CD4-positive, alpha-beta T cell (primary cell): ENCODE results near the gene TBX1. TPM values are rescaled to one million over a fixed set of nuclear protein-coding genes. Genes with fewer than 3 reads are reported as not detected.

ENCODE experiments used
- ATAC-seq: fragments of 200-7000 bp; cut with Tn5 transposase; one replicate; pipeline ENCODE4 v1.10.0; 2022; ENCODE audit warnings: mild to moderate bottlenecking; ENCODE audit not compliant: poor library complexity
- CTCF ChIA-PET: fragments of 350-600 bp; sonication (Branson Sonifier 250); formaldehyde crosslinking; loops from one replicate; lab custom pipeline; 2021; ENCODE audit warnings: antibody characterized with exemption, inconsistent platforms; lab: Charles Lee
- POLR2A ChIA-PET: fragments of 350-600 bp; sonication (Branson Sonifier 250); formaldehyde crosslinking; loops from one replicate; lab custom pipeline; 2021; ENCODE audit warnings: antibody characterized with exemption, inconsistent platforms; lab: Charles Lee
- DNase-seq, 14 experiments: peaks; one replicate each; pipeline ENCODE4 v3.0.0-alpha.2; 2013 to 2020; ENCODE audit warnings: mixed read lengths in 2 of 14
- H3K27ac ChIP-seq, 2 donors: one replicate each; pipeline versions ENCODE4 v1.5.1 to v1.7.0; 2013; ENCODE audit warnings: low read length in 2 of 2, low read depth in 1 of 2, mild to moderate bottlenecking in 1 of 2
- H3K27me3 ChIP-seq, 2 experiments: 1 replicate in 1 of 2; 2 replicates in 1 of 2; pipeline versions ENCODE4 v1.6.1 to v1.7.0; 2013; ENCODE audit warnings: low read length in 2 of 2, control low read depth in 1 of 2, mild to moderate bottlenecking in 1 of 2, moderate library complexity in 1 of 2; ENCODE audit not compliant: insufficient read depth in 2 of 2, control insufficient read depth in 1 of 2
- H3K36me3 ChIP-seq: one replicate; pipeline ENCODE4 v1.6.1; 2013; ENCODE audit warnings: low read length, control low read depth; ENCODE audit not compliant: insufficient read depth
- H3K4me1 ChIP-seq: one replicate; pipeline ENCODE4 v1.6.1; 2013; ENCODE audit warnings: low read length, control low read depth; ENCODE audit not compliant: insufficient read depth
- H3K4me3 ChIP-seq: one replicate; pipeline ENCODE4 v1.5.1; 2013; ENCODE audit warnings: mild to moderate bottlenecking, low read length, moderate library complexity
- H3K9me3 ChIP-seq, 2 experiments: 1 replicate in 1 of 2; 2 replicates in 1 of 2; pipeline versions ENCODE4 v1.6.1 to v1.7.0; 2013; ENCODE audit warnings: low read length in 2 of 2, mild to moderate bottlenecking in 2 of 2, control low read depth in 1 of 2, moderate library complexity in 1 of 2; ENCODE audit not compliant: control insufficient read depth in 1 of 2, insufficient read depth in 1 of 2
- H3K27ac Mint-ChIP-seq: one replicate; pipeline ENCODE4 v1.8.0; 2020; ENCODE audit warnings: mixed read lengths
- H3K27me3 Mint-ChIP-seq: one replicate; pipeline ENCODE4 v1.8.0; 2021; ENCODE audit warnings: mixed read lengths
- H3K36me3 Mint-ChIP-seq: one replicate; pipeline ENCODE4 v1.8.0; 2021; ENCODE audit warnings: low read depth, mixed read lengths
- H3K4me1 Mint-ChIP-seq: one replicate; pipeline ENCODE4 v1.8.0; 2021; ENCODE audit warnings: low read depth, mixed read lengths
- H3K4me3 Mint-ChIP-seq: one replicate; pipeline ENCODE4 v1.8.0; 2020; ENCODE audit warnings: mild to moderate bottlenecking, mixed read lengths
- H3K9me3 Mint-ChIP-seq: one replicate; pipeline ENCODE4 v1.8.0; 2020; ENCODE audit warnings: mixed read lengths
- intact Hi-C, 2 experiments: fragments of 100-400 bp; cut with DNase I in 1 of 2; cut with micrococcal nuclease in 1 of 2; formaldehyde crosslinking; loops; one replicate each; pipeline versions ENCODE4 v1.15.1 to v1.9.0; 2023 to 2025; cut with DNase I, micrococcal nuclease
- total RNA-seq, 174 experiments: library from RNA in 2 of 174; stranded (reverse) in 2 of 174; gene quantifications; one replicate each; pipeline ENCODE4 v1.2.3 and lab custom pipeline; 2021 to 2026
- TF ChIP-seq, protein P1 (sequence below): fragments of 200-600 bp; IDR thresholded peaks from one replicate; pipeline ENCODE4 v1.8.0; 2022; ENCODE audit warnings: antibody characterized with exemption, mild to moderate bottlenecking

TBX1 gene
- total RNA-seq, 2 experiments from 2014 or later: not detected

GRCh38 chr22:19716829-19717105, 43.8 kb upstream of the TBX1 start:
- Mint-ChIP-seq H3K9me3 (no peaks in the 10 kb centered on the region), H3K4me1 (peaks cover 10% of the 10 kb centered on the region), H3K36me3 (no peaks in the 10 kb centered on the region), H3K27ac (no peak overlapping the region), H3K4me3 (no peak overlapping the region), H3K27me3 (peaks cover 48% of the 10 kb centered on the region)
- Histone ChIP-seq H3K9me3 (peaks cover 0 to 21% of the 10 kb centered on the region in 2 experiments), H3K27me3 (peaks cover 49 to 56% of the 10 kb centered on the region in 2 experiments), H3K27ac (no peak overlapping the region), H3K4me3 (no peak overlapping the region), H3K36me3 (no peaks in the 10 kb centered on the region), H3K4me1 (peaks cover 30% of the 10 kb centered on the region)
- intact Hi-C loops: loop anchor here (2.0 to 10.0 kb wide), 4 partner anchors 86 to 239 kb away; partner anchors contain the start of genes CDC45 (in 1 of the 2) and UFD1 (in 1 of the 2)
- CTCF ChIA-PET: no interaction called here
- no peak for DNase-seq
- ATAC-seq: no peak
- POLR2A ChIA-PET: interaction anchor here (0.6 to 1.4 kb wide), 3 partner anchors 119 to 572 kb away, joined by 3 read pairs; partner anchors contain the start of gene ESS2
- TF ChIP-seq, protein P1, sequence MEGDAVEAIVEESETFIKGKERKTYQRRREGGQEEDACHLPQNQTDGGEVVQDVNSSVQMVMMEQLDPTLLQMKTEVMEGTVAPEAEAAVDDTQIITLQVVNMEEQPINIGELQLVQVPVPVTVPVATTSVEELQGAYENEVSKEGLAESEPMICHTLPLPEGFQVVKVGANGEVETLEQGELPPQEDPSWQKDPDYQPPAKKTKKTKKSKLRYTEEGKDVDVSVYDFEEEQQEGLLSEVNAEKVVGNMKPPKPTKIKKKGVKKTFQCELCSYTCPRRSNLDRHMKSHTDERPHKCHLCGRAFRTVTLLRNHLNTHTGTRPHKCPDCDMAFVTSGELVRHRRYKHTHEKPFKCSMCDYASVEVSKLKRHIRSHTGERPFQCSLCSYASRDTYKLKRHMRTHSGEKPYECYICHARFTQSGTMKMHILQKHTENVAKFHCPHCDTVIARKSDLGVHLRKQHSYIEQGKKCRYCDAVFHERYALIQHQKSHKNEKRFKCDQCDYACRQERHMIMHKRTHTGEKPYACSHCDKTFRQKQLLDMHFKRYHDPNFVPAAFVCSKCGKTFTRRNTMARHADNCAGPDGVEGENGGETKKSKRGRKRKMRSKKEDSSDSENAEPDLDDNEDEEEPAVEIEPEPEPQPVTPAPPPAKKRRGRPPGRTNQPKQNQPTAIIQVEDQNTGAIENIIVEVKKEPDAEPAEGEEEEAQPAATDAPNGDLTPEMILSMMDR: no peak

DNA sequence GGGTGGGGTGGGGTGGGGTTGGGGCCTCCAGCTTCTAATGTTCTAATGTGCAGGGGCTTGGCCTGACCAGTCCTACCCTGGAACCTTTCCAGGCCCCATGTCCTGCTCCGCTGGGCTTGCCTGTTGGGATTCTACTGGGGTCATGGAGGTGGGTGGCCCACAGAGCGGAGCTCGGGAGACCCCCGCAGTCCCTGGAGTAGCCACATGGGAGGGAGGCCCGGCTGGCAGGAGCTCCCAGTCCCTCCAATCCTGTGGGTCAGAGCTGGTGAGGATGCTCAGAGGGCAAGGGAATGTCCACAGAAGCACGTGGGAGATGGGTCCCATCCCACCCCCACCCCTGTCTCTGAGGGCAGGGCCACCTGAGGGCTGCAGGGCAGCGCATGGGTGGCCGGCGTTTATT, 43.4 kb upstream of the TBX1 start:
- Histone ChIP-seq H3K27ac (no peak overlapping the region), H3K4me3 (no peak overlapping the region), H3K27me3 (peaks cover 51 to 56% of the 10 kb centered on the region in 2 experiments), H3K36me3 (no peaks in the 10 kb centered on the region), H3K9me3 (peaks cover 0 to 23% of the 10 kb centered on the region in 2 experiments), H3K4me1 (peaks cover 30% of the 10 kb centered on the region)
- Mint-ChIP-seq H3K36me3 (no peaks in the 10 kb centered on the region), H3K4me1 (peaks cover 10% of the 10 kb centered on the region), H3K9me3 (no peaks in the 10 kb centered on the region), H3K4me3 (peak overlapping the region; percentile 25), H3K27me3 (peaks cover 44% of the 10 kb centered on the region), H3K27ac (no peak overlapping the region)
- CTCF ChIA-PET: no interaction called here
- ATAC-seq (no peak), DNase-seq (no peak)
- intact Hi-C loops: loop anchor here (2.0 to 10.0 kb wide), 4 partner anchors 86 to 240 kb away; partner anchors contain the start of genes CDC45 (in 1 of the 2) and UFD1 (in 1 of the 2)
- TF ChIP-seq, protein P1: no peak
- POLR2A ChIA-PET: interaction anchor here (0.6 to 1.4 kb wide), 3 partner anchors 120 to 573 kb away, joined by 3 read pairs; partner anchors contain the start of gene ESS2

GRCh38 chr22:19717691-19718455, 42.7 kb upstream of the TBX1 start:
- CTCF ChIA-PET: no interaction called here
- peak overlapping the region; percentile 82 for H3K4me3 Mint-ChIP-seq
- H3K27ac ChIP-seq: no peak overlapping the region
- intact Hi-C loops: loop anchor here (1.0 to 10.0 kb wide), 7 partner anchors 39 to 573 kb away; partner anchors contain the start of genes CDC45 (in 1 of the 2), ESS2 (in 1 of the 2) and UFD1 (in 1 of the 2)
- POLR2A ChIA-PET: no interaction called here
- H3K4me1 ChIP-seq: peaks cover 35% of the 10 kb centered on the region
- peak overlapping the region; percentile 31 for H3K4me3 ChIP-seq
- peak; percentile 95 for ATAC-seq
- TF ChIP-seq, protein P1: peak; percentile 96
- no peaks in the 10 kb centered on the region for H3K9me3 Mint-ChIP-seq
- H3K4me1 Mint-ChIP-seq: peaks cover 10% of the 10 kb centered on the region
- H3K27me3 Mint-ChIP-seq: peaks cover 45% of the 10 kb centered on the region
- peak; percentile 68 to 91 (median 78) for DNase-seq
- H3K27ac Mint-ChIP-seq: no peak overlapping the region
- H3K27me3 ChIP-seq: peaks cover 58 to 63% of the 10 kb centered on the region in 2 experiments
- H3K9me3 ChIP-seq: peaks cover 0 to 29% of the 10 kb centered on the region in 2 experiments
- no peaks in the 10 kb centered on the region for H3K36me3 ChIP-seq
- no peaks in the 10 kb centered on the region for H3K36me3 Mint-ChIP-seq
